Adrenal gland (tissue), 5 donors: ENCODE results near the gene UMPS.

Experiments used
- POLR2A ChIP-seq, 2 donors: fragments of 450-650 bp; IDR thresholded peaks; one replicate each; pipeline ENCODE4 v1.6.1; 2017; ENCODE audit warnings: antibody characterized with exemption in 2 of 2, mild to moderate bottlenecking in 2 of 2, moderate library complexity in 1 of 2
- TF ChIP-seq, protein P1 (sequence below), 6 experiments: fragments of 450-650 bp in 4 of 6; fragments of 200-600 bp in 2 of 6; sonication (generic) in 1 of 6; IDR thresholded peaks; 1 replicate in 5 of 6; 2 replicates in 1 of 6; pipeline versions ENCODE4 v1.5.1 to v1.8.0; 2016 to 2021; ENCODE audit warnings: antibody characterized with exemption in 6 of 6, mild to moderate bottlenecking in 2 of 6, moderate library complexity in 1 of 6
- donor health status: DM: no; HTN: no; CAD: no.

DNA sequence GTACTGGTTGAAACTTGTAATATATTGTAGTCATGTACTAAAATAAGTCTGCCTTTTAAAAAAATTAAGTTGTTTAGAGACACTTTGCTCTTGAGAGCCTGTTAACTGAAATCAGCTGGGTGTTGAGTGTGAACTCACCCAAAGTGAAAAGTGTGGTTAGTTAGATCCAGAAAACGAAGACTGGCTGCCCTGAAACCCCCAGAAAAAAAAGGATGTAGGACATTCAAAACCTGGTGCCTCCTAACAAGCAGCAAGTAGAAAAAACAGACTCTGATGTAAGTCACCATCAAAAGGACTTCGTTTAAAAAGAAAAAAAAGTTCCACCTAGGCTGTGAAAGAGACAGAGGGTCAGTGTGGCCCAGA, 40.8 kb downstream of the UMPS start:
- TF ChIP-seq, protein P1, sequence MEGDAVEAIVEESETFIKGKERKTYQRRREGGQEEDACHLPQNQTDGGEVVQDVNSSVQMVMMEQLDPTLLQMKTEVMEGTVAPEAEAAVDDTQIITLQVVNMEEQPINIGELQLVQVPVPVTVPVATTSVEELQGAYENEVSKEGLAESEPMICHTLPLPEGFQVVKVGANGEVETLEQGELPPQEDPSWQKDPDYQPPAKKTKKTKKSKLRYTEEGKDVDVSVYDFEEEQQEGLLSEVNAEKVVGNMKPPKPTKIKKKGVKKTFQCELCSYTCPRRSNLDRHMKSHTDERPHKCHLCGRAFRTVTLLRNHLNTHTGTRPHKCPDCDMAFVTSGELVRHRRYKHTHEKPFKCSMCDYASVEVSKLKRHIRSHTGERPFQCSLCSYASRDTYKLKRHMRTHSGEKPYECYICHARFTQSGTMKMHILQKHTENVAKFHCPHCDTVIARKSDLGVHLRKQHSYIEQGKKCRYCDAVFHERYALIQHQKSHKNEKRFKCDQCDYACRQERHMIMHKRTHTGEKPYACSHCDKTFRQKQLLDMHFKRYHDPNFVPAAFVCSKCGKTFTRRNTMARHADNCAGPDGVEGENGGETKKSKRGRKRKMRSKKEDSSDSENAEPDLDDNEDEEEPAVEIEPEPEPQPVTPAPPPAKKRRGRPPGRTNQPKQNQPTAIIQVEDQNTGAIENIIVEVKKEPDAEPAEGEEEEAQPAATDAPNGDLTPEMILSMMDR (IDR thresholded peaks at IDR 0.05) = no peak
- TF ChIP-seq POLR2A (IDR thresholded peaks at IDR 0.05) = no peak
